ENCODE results near the gene PPDPF.
A peak's percentile ranks its signal among the peaks of the same experiment; 100 is the strongest.
"Not testable (repeated sequence)": the region's sequence is repeated elsewhere in the genome, so short reads cannot be mapped to it uniquely, and the experiment has no call there.

The PPDPF gene

GRCh38 chr20:63553251-63553932 lies 32.8 kb downstream of the PPDPF start:
- peak; percentile 83 for DNase-seq

- peak; percentile 30 for DNase-seq
Observed at GRCh38 chr20:63553933-63554290, 33.3 kb downstream of the PPDPF start, which contains the start of gene FNDC11. FNDC11 (plus strand) TSS chr20:63554159; CDS start chr20:63555664, 1,505 bp downstream.

- DNase-seq, result no peak
Observed at GRCh38 chr20:63554361-63555278, 34.1 kb downstream of the PPDPF start.

GRCh38 chr20:63555661-63556381 lies 35.3 kb downstream of the PPDPF start:
- DNase-seq, result no peak

GRCh38 chr20:63556873-63557478 lies 36.4 kb downstream of the PPDPF start:
- DNase-seq, result no peak

GRCh38 chr20:63557481-63557891 lies 36.9 kb downstream of the PPDPF start:
- DNase-seq, result no peak

- DNase-seq, result no peak
Observed at GRCh38 chr20:63558804-63559484, 38.4 kb downstream of the PPDPF start.

GRCh38 chr20:63559485-63560332 lies 39.1 kb downstream of the PPDPF start:
- DNase-seq, result not testable (repeated sequence)

- no peak for DNase-seq
Observed at GRCh38 chr20:63560333-63560805, 39.8 kb downstream of the PPDPF start.

GRCh38 chr20:63560856-63561609 lies 40.5 kb downstream of the PPDPF start:
- no peak for DNase-seq

GRCh38 chr20:63561624-63562396 lies 41.2 kb downstream of the PPDPF start:
- DNase-seq, result no peak

- DNase-seq, result no peak
Observed at GRCh38 chr20:63562461-63563224, 42.1 kb downstream of the PPDPF start.

GRCh38 chr20:63563225-63563935 lies 42.8 kb downstream of the PPDPF start:
- DNase-seq, result no peak

GRCh38 chr20:63564036-63564810 lies 43.7 kb downstream of the PPDPF start:
- no peak for DNase-seq

- no peak for DNase-seq
Observed at GRCh38 chr20:63565021-63565698, 44.6 kb downstream of the PPDPF start.

- DNase-seq, result no peak
Observed at GRCh38 chr20:63565699-63566335, 45.3 kb downstream of the PPDPF start.

Measured in NCI-H2171 (cell line).